H9 (cell line): ENCODE data around the gene SMIM20. TPM values are rescaled to one million over a fixed set of nuclear protein-coding genes. Genes with fewer than 3 reads are reported as not detected.

Experiments
- DNase-seq: peaks from one replicate; pipeline ENCODE4 v3.0.0-alpha.2; 2017
- H2AFZ ChIP-seq: one replicate; pipeline ENCODE4 v1.6.1; 2013; ENCODE audit warnings: mild to moderate bottlenecking, low read length, control low read depth, moderate library complexity
- H2AK5ac ChIP-seq: 2 replicates; pipeline ENCODE4 v1.6.1; 2013; ENCODE audit warnings: low read length, control low read depth, mixed read lengths; ENCODE audit not compliant: insufficient read length
- H2BK120ac ChIP-seq: one replicate; pipeline ENCODE4 v1.6.1; 2013; ENCODE audit warnings: low read depth, mild to moderate bottlenecking, low read length, control low read depth, inconsistent platforms; ENCODE audit not compliant: poor library complexity, severe bottlenecking
- H2BK12ac ChIP-seq: 2 replicates; pipeline ENCODE4 v1.6.1; 2013; ENCODE audit warnings: low read length, control low read depth, mixed read lengths, low read depth; ENCODE audit not compliant: insufficient read length
- H2BK15ac ChIP-seq: 2 replicates; pipeline ENCODE4 v1.6.1; 2013; ENCODE audit warnings: low read depth, low read length, control low read depth
- H2BK20ac ChIP-seq: one replicate; pipeline ENCODE4 v1.6.1; 2013; ENCODE audit warnings: low read depth, mild to moderate bottlenecking, low read length, control low read depth, inconsistent platforms; ENCODE audit not compliant: poor library complexity, severe bottlenecking
- H2BK5ac ChIP-seq: 2 replicates; pipeline ENCODE4 v1.6.1; 2013; ENCODE audit warnings: low read length, control low read depth, mixed read lengths; ENCODE audit not compliant: insufficient read length
- H3K14ac ChIP-seq: 2 replicates; pipeline ENCODE4 v1.6.1; 2013; ENCODE audit warnings: low read length, control low read depth; ENCODE audit not compliant: insufficient read depth
- H3K18ac ChIP-seq: 2 replicates; pipeline ENCODE4 v1.6.1; 2013; ENCODE audit warnings: low read depth, mild to moderate bottlenecking, mixed read lengths, low read length, control low read depth; ENCODE audit not compliant: insufficient read length
- H3K23ac ChIP-seq: 2 replicates; pipeline ENCODE4 v1.6.1; 2013; ENCODE audit warnings: low read length, control low read depth, mixed read lengths, low read depth; ENCODE audit not compliant: insufficient read length
- H3K23me2 ChIP-seq: 2 replicates; pipeline ENCODE4 v1.6.1; 2013; ENCODE audit warnings: low read depth, mild to moderate bottlenecking, mixed read lengths, low read length, control low read depth; ENCODE audit not compliant: insufficient read length, poor library complexity, severe bottlenecking
- H3K27ac ChIP-seq: 2 replicates; pipeline ENCODE4 v1.5.1; 2013; ENCODE audit warnings: low read length, control low read depth, mixed read lengths, low read depth; ENCODE audit not compliant: insufficient read length
- H3K27me3 ChIP-seq: 2 replicates; pipeline ENCODE4 v1.6.1; 2013; ENCODE audit warnings: low read length, control low read depth, inconsistent platforms; ENCODE audit not compliant: insufficient read depth
- H3K4ac ChIP-seq: 2 replicates; pipeline ENCODE4 v1.6.1; 2013; ENCODE audit warnings: low read depth, mild to moderate bottlenecking, control low read depth, inconsistent platforms, low read length, moderate library complexity
- H3K4me1 ChIP-seq: 2 replicates; pipeline ENCODE4 v1.6.1; 2013; ENCODE audit warnings: low read length, control low read depth, inconsistent platforms; ENCODE audit not compliant: insufficient read depth
- H3K4me2 ChIP-seq: 2 replicates; pipeline ENCODE4 v1.6.1; 2013; ENCODE audit warnings: low read length, control low read depth, mixed read lengths; ENCODE audit not compliant: insufficient read length, insufficient read depth
- H3K56ac ChIP-seq: 2 replicates; pipeline ENCODE4 v1.6.1; 2013; ENCODE audit warnings: low read depth, mild to moderate bottlenecking, mixed read lengths, low read length, control low read depth; ENCODE audit not compliant: insufficient read length
- H3K79me1 ChIP-seq: 2 replicates; pipeline ENCODE4 v1.6.1; 2013; ENCODE audit warnings: low read depth, mild to moderate bottlenecking, moderate library complexity, low read length, control low read depth, inconsistent platforms; ENCODE audit not compliant: insufficient read depth, poor library complexity, severe bottlenecking
- H3K79me2 ChIP-seq: 2 replicates; pipeline ENCODE4 v1.6.1; 2013; ENCODE audit warnings: low read length, control low read depth, inconsistent platforms; ENCODE audit not compliant: insufficient read depth
- H3K9ac ChIP-seq: 2 replicates; pipeline ENCODE4 v1.6.1; 2013; ENCODE audit warnings: low read length, control low read depth, mixed read lengths; ENCODE audit not compliant: insufficient read length; ENCODE audit errors: extremely low read depth
- H3K9me3 ChIP-seq: one replicate; pipeline ENCODE4 v1.6.1; 2013; ENCODE audit warnings: low read depth, low read length, inconsistent platforms; ENCODE audit not compliant: control insufficient read depth
- H3T11ph ChIP-seq: one replicate; pipeline ENCODE4 v1.6.1; 2013; ENCODE audit warnings: mild to moderate bottlenecking, low read length, control low read depth, inconsistent platforms
- H4K20me1 ChIP-seq: one replicate; pipeline ENCODE4 v1.6.1; 2013; ENCODE audit not compliant: control insufficient read depth, insufficient read length, insufficient read depth
- H4K5ac ChIP-seq: 2 replicates; pipeline ENCODE4 v1.6.1; 2013; ENCODE audit warnings: low read depth, mild to moderate bottlenecking, mixed read lengths, low read length, control low read depth; ENCODE audit not compliant: insufficient read length
- H4K8ac ChIP-seq: replicated peaks from 2 replicates; pipeline ENCODE4 v1.6.1; 2013; ENCODE audit warnings: low read length, control low read depth, mixed read lengths, low read depth; ENCODE audit not compliant: insufficient read length
- H4K91ac ChIP-seq: 2 replicates; pipeline ENCODE4 v1.6.1; 2013; ENCODE audit warnings: low read depth, mild to moderate bottlenecking, moderate library complexity, mixed read lengths, low read length, control low read depth; ENCODE audit not compliant: insufficient read length
- H3K27ac Mint-ChIP-seq, 3 experiments: 2 replicates in 2 of 3; 3 replicates in 1 of 3; pipeline ENCODE4 v1.8.0; 2020 to 2021; ENCODE audit warnings: mixed read lengths in 3 of 3, mild to moderate bottlenecking in 1 of 3, moderate library complexity in 1 of 3
- H3K27me3 Mint-ChIP-seq: 2 replicates; pipeline ENCODE4 v1.8.0; 2021; ENCODE audit warnings: low read depth, mild to moderate bottlenecking, moderate library complexity, mixed read lengths
- H3K36me3 Mint-ChIP-seq, 3 experiments: 2 replicates in 2 of 3; 3 replicates in 1 of 3; pipeline ENCODE4 v1.8.0; 2020 to 2021; ENCODE audit warnings: low read depth in 3 of 3, mixed read lengths in 3 of 3; ENCODE audit not compliant: insufficient read depth in 1 of 3
- H3K4me1 Mint-ChIP-seq, 2 experiments: 2 replicates each; pipeline ENCODE4 v1.8.0; 2020; ENCODE audit warnings: mixed read lengths in 2 of 2
- H3K4me3 Mint-ChIP-seq, 2 experiments: 2 replicates in 1 of 2; 3 replicates in 1 of 2; pipeline ENCODE4 v1.8.0; 2020 to 2021; ENCODE audit warnings: mild to moderate bottlenecking in 2 of 2, mixed read lengths in 2 of 2, moderate library complexity in 1 of 2
- H3K9me3 Mint-ChIP-seq, 2 experiments: 2 replicates in 1 of 2; 3 replicates in 1 of 2; pipeline ENCODE4 v1.8.0; 2020; ENCODE audit warnings: mild to moderate bottlenecking in 2 of 2, mixed read lengths in 2 of 2, moderate library complexity in 1 of 2
- WGBS: extraction: QIAGEN DNeasy Blood & Tissue Kit; methylation state at CpG from one replicate; pipeline ENCODE4 v1.1.7; 2013; ENCODE audit warnings: missing lambda C conversion rate, low lambda C conversion rate, mixed read lengths; ENCODE audit not compliant: insufficient read length; ENCODE audit errors: extremely low coverage; 5-methylcytosine and 5-hydroxymethylcytosine counted together
- total RNA-seq: library from RNA; stranded (reverse); gene quantifications from 2 replicates; pipeline ENCODE4 v1.2.1, GENCODE V29; 2021
- TF ChIP-seq, protein P1 (sequence below): fragments of 200-600 bp; sonication (generic); conservative IDR thresholded peaks from 3 replicates; pipeline ENCODE4 v1.8.0; 2021; ENCODE audit warnings: antibody characterized with exemption, mild to moderate bottlenecking

The SMIM20 gene
- total RNA-seq, 1 experiment from 2014 or later = 40.2 TPM

DNA sequence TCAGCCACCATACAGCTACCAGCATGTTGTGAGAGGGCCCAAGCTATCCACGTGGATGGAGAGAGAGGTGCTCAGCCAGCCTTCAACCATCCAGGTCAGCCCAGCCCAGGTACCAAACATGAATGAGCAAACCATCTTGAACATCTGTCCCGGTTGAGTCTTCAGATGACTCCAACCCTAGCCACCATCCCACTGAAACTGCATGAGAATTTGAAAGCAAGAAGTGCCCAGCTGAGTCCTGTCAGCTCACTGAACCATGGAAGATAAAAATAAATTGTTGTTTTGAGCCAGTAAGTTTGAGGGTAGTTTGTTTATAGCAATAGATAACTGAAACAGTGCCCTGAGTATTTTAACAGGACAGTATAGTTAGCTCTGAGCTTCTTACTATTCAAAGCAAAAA lies 43.9 kb upstream of the SMIM20 start:
- H3K56ac ChIP-seq = no peak overlapping the region
- H2AFZ ChIP-seq = no peak overlapping the region
- H3K27ac Mint-ChIP-seq = no peak overlapping the region
- H3K4me3 Mint-ChIP-seq = no peak overlapping the region
- no peak overlapping the region for H2BK12ac ChIP-seq
- WGBS = no CpG with 5 or more reads among the region's 2 CpGs
- H2AK5ac ChIP-seq = no peak overlapping the region
- no peaks in the 10 kb centered on the region for H3K79me1 ChIP-seq
- H3K4ac ChIP-seq = no peak overlapping the region
- DNase-seq = no peak
- peaks cover 5 to 6% of the 10 kb centered on the region in 2 experiments for H3K4me1 Mint-ChIP-seq
- H4K8ac ChIP-seq = no peak overlapping the region
- no peak overlapping the region for H3K27ac ChIP-seq
- no peaks in the 10 kb centered on the region for H3K9me3 ChIP-seq
- H3K27me3 Mint-ChIP-seq = peaks cover 6% of the 10 kb centered on the region
- H3K23me2 ChIP-seq = no peaks in the 10 kb centered on the region
- no peak overlapping the region for H2BK5ac ChIP-seq
- H3K36me3 Mint-ChIP-seq = no peaks in the 10 kb centered on the region
- no peak overlapping the region for H3T11ph ChIP-seq
- no peak overlapping the region for H3K23ac ChIP-seq
- no peaks in the 10 kb centered on the region for H3K4me1 ChIP-seq
- no peak overlapping the region for H2BK15ac ChIP-seq
- H3K79me2 ChIP-seq = no peaks in the 10 kb centered on the region
- H3K14ac ChIP-seq = no peak overlapping the region
- no peak overlapping the region for H2BK120ac ChIP-seq
- H3K4me2 ChIP-seq = no peak overlapping the region
- no peaks in the 10 kb centered on the region for H3K9me3 Mint-ChIP-seq
- TF ChIP-seq, protein P1, sequence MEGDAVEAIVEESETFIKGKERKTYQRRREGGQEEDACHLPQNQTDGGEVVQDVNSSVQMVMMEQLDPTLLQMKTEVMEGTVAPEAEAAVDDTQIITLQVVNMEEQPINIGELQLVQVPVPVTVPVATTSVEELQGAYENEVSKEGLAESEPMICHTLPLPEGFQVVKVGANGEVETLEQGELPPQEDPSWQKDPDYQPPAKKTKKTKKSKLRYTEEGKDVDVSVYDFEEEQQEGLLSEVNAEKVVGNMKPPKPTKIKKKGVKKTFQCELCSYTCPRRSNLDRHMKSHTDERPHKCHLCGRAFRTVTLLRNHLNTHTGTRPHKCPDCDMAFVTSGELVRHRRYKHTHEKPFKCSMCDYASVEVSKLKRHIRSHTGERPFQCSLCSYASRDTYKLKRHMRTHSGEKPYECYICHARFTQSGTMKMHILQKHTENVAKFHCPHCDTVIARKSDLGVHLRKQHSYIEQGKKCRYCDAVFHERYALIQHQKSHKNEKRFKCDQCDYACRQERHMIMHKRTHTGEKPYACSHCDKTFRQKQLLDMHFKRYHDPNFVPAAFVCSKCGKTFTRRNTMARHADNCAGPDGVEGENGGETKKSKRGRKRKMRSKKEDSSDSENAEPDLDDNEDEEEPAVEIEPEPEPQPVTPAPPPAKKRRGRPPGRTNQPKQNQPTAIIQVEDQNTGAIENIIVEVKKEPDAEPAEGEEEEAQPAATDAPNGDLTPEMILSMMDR = no peak
- no peak overlapping the region for H2BK20ac ChIP-seq
- no peak overlapping the region for H4K5ac ChIP-seq
- H3K9ac ChIP-seq = no peak overlapping the region
- H4K20me1 ChIP-seq = no peaks in the 10 kb centered on the region
- no peak overlapping the region for H3K18ac ChIP-seq
- H3K27me3 ChIP-seq = no peaks in the 10 kb centered on the region
- no peak overlapping the region for H4K91ac ChIP-seq
